Suprapubic skin (tissue), 4 donors: ENCODE measurements around the gene PRKRA. TPM values are rescaled to one million over a fixed set of nuclear protein-coding genes. Genes with fewer than 3 reads are reported as not detected.
"Not testable (repeated sequence)": the region's sequence is repeated elsewhere in the genome, so short reads cannot be mapped to it uniquely, and the experiment has no call there.

ENCODE experiments used
- DNase-seq, 2 donors: peaks; one replicate each; pipeline ENCODE4 v3.0.0-alpha.2; 2019; ENCODE audit warnings: low spot score in 2 of 2
- H3K27ac ChIP-seq: fragments of 200-600 bp; sonication (generic); one replicate; pipeline ENCODE4 v1.5.1; 2019
- H3K27me3 ChIP-seq: fragments of 200-600 bp; sonication (generic); one replicate; pipeline ENCODE4 v1.5.1; 2019
- H3K36me3 ChIP-seq: fragments of 200-600 bp; sonication (generic); one replicate; pipeline ENCODE4 v1.5.1; 2019
- H3K4me1 ChIP-seq: fragments of 200-600 bp; sonication (generic); one replicate; pipeline ENCODE4 v1.5.1; 2019
- H3K4me3 ChIP-seq: fragments of 200-600 bp; sonication (generic); one replicate; pipeline ENCODE4 v1.5.1; 2019; ENCODE audit warnings: mild to moderate bottlenecking
- H3K9me3 ChIP-seq: fragments of 200-600 bp; sonication (generic); one replicate; pipeline ENCODE4 v1.5.1; 2019
- CTCF ChIP-seq, 2 donors: fragments of 200-600 bp in 1 of 2; fragments of 450-650 bp in 1 of 2; sonication (generic) in 1 of 2; IDR thresholded peaks; one replicate each; pipeline ENCODE4 v1.5.1; 2016 to 2019; ENCODE audit warnings: antibody characterized with exemption in 2 of 2, mild to moderate bottlenecking in 1 of 2, moderate library complexity in 1 of 2
- EP300 ChIP-seq: sonication (generic); formaldehyde crosslinking; IDR thresholded peaks from one replicate; pipeline ENCODE4 v1.6.1; 2017; ENCODE audit warnings: antibody characterized with exemption
- POLR2A ChIP-seq, 2 donors: fragments of 450-650 bp; IDR thresholded peaks; one replicate each; pipeline ENCODE4 v1.6.1; 2017; ENCODE audit warnings: antibody characterized with exemption in 2 of 2, mild to moderate bottlenecking in 2 of 2, moderate library complexity in 2 of 2
- POLR2AphosphoS5 ChIP-seq, 3 donors: sonication (generic); formaldehyde crosslinking; IDR thresholded peaks; one replicate each; pipeline ENCODE4 v1.6.1; 2017; ENCODE audit warnings: antibody characterized with exemption in 3 of 3
- WGBS: methylation state at CpG from one replicate; pipeline ENCODE4 v1.1.5; 2018; 5-methylcytosine and 5-hydroxymethylcytosine counted together
- total RNA-seq, 4 donors: library from RNA; depleted of rRNA; stranded (reverse); fragments of >200 nt; gene quantifications; one replicate each; pipeline ENCODE4 v1.1.0, GENCODE V29; 2016

The PRKRA gene
- total RNA-seq, 4 donors from 2014 or later: 48.7 to 83.2 (median 56.8) TPM

- TF ChIP-seq POLR2A (IDR thresholded peaks at IDR 0.05) (no peak), CTCF (IDR thresholded peaks at IDR 0.05) (no peak), POLR2AphosphoS5 (IDR thresholded peaks at IDR 0.05) (no peak), EP300 (no peak)
- H3K4me1 ChIP-seq: no peaks in the 10 kb centered on the region
- no peaks in the 10 kb centered on the region for H3K27me3 ChIP-seq
- no peaks in the 10 kb centered on the region for H3K9me3 ChIP-seq
- DNase-seq: no peak
- no peak overlapping the region for H3K27ac ChIP-seq
- H3K4me3 ChIP-seq: no peak overlapping the region
- 88% methylated on average over 1 of the region's 1 CpG for WGBS
- peaks cover 58% of the 10 kb centered on the region for H3K36me3 ChIP-seq
These were observed 22.6 kb downstream of the PRKRA start for GRCh38 chr2:178428396-178428806.

GRCh38 chr2:178427458-178427857 lies 23.5 kb downstream of the PRKRA start:
- Histone ChIP-seq H3K27ac (no peak overlapping the region), H3K27me3 (no peaks in the 10 kb centered on the region), H3K4me1 (no peaks in the 10 kb centered on the region), H3K4me3 (no peak overlapping the region), H3K9me3 (no peaks in the 10 kb centered on the region), H3K36me3 (peaks cover 49% of the 10 kb centered on the region)
- WGBS: 84% methylated on average over 2 of the region's 2 CpGs
- no peak for TF ChIP-seq POLR2AphosphoS5 (IDR thresholded peaks at IDR 0.05)
- no peak for TF ChIP-seq EP300
- no peak for TF ChIP-seq POLR2A (IDR thresholded peaks at IDR 0.05)
- no peak for TF ChIP-seq CTCF (IDR thresholded peaks at IDR 0.05)
- no peak for DNase-seq

- Histone ChIP-seq H3K36me3 (peaks cover 38% of the 10 kb centered on the region), H3K27ac (no peak overlapping the region), H3K27me3 (no peaks in the 10 kb centered on the region), H3K9me3 (no peaks in the 10 kb centered on the region), H3K4me1 (no peaks in the 10 kb centered on the region), H3K4me3 (no peak overlapping the region)
- DNase-seq: no peak
- TF ChIP-seq CTCF (IDR thresholded peaks at IDR 0.05): no peak
- no peak for TF ChIP-seq POLR2AphosphoS5 (IDR thresholded peaks at IDR 0.05)
- no peak for TF ChIP-seq POLR2A (IDR thresholded peaks at IDR 0.05)
- TF ChIP-seq EP300: no peak
- WGBS: 81% methylated on average over 3 of the region's 3 CpGs
These were observed 24.6 kb downstream of the PRKRA start for GRCh38 chr2:178426388-178426787.

GRCh38 chr2:178425255-178425827 lies 25.6 kb downstream of the PRKRA start:
- WGBS: 88% methylated on average over 4 of the region's 4 CpGs
- TF ChIP-seq EP300: no peak
- no peak for TF ChIP-seq POLR2AphosphoS5 (IDR thresholded peaks at IDR 0.05)
- TF ChIP-seq POLR2A (IDR thresholded peaks at IDR 0.05): no peak
- no peak for TF ChIP-seq CTCF (IDR thresholded peaks at IDR 0.05)
- Histone ChIP-seq H3K27ac (no peak overlapping the region), H3K9me3 (no peaks in the 10 kb centered on the region), H3K4me3 (no peak overlapping the region), H3K27me3 (no peaks in the 10 kb centered on the region), H3K4me1 (no peaks in the 10 kb centered on the region), H3K36me3 (peaks cover 32% of the 10 kb centered on the region)
- no peak for DNase-seq

GRCh38 chr2:178423746-178424145 lies 27.2 kb downstream of the PRKRA start:
- not testable (repeated sequence) for DNase-seq, H3K9me3 ChIP-seq, H3K4me3 ChIP-seq, H3K27me3 ChIP-seq, H3K27ac ChIP-seq, H3K4me1 ChIP-seq
- 85% methylated on average over 5 of the region's 5 CpGs for WGBS
- peaks cover 18% of the 10 kb centered on the region for H3K36me3 ChIP-seq

- TF ChIP-seq POLR2A (IDR thresholded peaks at IDR 0.05): no peak
- no peak for TF ChIP-seq POLR2AphosphoS5 (IDR thresholded peaks at IDR 0.05)
- TF ChIP-seq CTCF (IDR thresholded peaks at IDR 0.05): no peak
- no peak for TF ChIP-seq EP300
- DNase-seq: no peak
- Histone ChIP-seq H3K36me3 (peaks cover 9% of the 10 kb centered on the region), H3K9me3 (no peaks in the 10 kb centered on the region), H3K4me3 (no peak overlapping the region), H3K4me1 (peaks cover 3% of the 10 kb centered on the region), H3K27ac (no peak overlapping the region), H3K27me3 (no peaks in the 10 kb centered on the region)
- WGBS: 75% methylated on average over 3 of the region's 3 CpGs
These were observed 28.9 kb downstream of the PRKRA start for GRCh38 chr2:178422097-178422496.
